Measurements from ENCODE around the gene CD81.

CD81 gene

DNA sequence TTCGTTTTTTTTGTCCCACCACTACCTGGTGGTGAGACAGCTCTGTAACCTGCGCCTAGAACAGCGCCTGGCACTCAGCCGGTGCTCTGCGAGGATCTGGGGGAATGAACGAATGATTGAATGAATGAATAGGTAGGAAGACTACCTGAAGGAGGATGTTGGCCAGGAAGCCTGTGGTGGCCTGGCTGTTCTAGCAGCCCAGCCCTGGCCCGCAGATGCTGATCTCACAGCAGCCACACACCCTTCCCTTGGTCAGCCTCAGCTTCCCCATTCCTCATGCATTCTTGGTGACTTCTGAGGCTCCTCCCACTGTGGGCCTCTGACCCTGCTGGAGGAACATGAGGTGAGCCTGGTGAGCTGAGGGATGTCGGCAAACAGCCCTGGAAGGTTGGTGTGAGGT, 63.5 kb downstream of the CD81 start:
- DNase-seq: peak; percentile 59 to 72

DNA sequence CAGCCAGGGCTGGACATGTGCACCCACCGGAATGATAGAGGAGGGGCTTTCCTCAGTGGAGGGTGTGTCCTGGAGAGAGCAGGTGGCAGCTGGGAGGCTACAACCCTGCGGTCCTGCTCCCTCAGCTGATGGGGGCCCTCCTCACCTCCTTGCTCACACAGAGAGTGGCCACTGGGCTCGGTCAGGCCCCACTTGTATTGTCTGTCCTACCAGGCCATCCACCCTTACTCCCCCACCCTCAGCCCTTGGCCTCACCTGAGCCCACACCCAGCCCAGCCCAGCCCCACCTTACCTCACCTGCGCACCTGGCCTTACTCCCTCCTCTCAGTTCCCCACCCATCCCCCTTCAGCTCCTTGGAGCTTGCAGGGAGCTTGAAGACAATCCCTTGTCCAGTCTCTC, 64.1 kb downstream of the CD81 start:
- DNase-seq: no peak

DNA sequence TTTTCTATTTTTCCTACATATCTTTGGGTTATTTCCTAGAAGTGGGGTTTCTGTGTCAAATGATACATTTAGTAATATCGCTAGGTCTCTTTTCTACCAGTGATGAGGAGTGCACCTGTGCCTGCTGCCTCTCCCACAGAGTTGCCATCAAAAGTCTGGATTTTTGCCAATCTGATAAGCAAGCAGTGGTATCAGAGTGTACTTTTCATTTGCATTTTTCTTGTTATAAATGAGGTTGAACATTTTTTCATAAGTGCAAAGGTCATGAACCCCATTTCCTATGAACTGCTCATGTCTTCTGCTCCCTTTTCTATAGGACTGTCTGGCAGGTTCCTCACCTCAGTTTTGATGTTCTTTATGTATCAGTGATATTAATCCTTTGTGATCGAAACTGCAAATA, 65.5 kb downstream of the CD81 start:
- DNase-seq: no peak

DNA sequence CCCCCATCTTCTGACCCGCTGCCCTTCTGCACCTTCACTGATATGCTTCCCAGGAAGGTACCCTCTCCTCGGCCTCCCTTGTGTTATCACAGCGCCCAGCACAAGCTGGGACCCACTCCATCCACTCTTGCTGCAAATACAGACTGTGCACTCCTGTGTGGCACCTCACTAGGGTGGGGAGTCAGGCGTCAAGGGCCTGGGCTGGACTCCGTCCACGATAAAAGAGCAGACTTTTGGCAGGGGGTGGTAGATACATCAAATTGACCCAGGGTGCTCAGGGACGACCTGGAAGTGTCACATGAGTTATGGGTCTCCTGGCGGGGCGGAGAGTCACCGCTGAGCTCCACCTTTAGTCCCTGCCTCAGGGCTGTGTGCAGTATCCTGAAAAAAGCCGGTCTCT, 66.3 kb downstream of the CD81 start:
- no peak for DNase-seq

DNA sequence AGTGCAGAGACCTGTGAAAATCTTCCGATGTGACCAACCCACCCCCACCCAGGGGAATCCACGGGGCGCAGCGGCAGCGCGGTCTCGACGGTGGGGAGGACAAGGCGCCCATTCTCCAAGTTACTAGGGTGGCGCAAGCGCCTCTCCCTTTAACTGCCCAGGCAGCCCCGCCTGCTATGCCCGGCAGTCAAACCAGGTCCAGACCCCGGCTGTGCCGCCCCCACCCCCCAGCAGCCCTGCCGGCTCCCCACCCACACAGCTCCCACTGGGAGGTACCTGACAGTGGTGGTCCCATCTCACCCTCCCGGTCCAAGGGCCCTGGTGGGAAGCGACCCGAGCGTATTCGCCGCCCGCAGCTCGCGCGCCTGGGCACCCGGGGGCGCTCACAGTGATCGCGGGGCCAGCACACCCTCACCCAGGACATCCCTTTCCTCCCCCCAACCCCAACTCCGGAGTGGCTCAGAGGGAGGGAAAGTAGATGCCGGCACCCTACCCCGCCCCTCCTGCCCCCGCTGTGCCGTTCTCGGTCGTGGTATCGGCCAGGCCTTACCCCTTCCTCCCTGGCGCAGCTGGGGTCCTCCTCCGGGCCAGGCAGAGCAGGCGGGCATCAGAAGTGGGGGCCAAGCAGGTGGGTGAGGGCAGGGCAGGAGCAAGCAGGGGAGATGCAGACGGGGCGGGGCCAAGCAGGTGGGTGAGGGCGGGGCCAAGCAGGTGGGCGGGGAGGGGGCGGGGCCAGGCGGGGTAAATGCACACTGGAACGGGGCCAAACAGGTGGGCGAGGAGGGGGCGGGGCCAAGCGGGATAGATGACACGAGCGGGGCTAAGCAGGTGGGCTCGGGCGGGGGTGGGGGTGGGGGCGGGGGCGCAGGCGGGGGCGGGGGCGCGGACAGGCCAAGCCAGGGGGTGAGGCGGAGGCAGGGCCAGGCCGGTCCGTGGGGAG, 67.0 kb downstream of the CD81 start, which contains the start of gene TRPM5:
Gene TRPM5, minus strand, starts transcription at position 634 of the 940 bp plus-strand sequence. CDS start 21,478 bp downstream, outside the sequence.
- DNase-seq: no peak

DNA sequence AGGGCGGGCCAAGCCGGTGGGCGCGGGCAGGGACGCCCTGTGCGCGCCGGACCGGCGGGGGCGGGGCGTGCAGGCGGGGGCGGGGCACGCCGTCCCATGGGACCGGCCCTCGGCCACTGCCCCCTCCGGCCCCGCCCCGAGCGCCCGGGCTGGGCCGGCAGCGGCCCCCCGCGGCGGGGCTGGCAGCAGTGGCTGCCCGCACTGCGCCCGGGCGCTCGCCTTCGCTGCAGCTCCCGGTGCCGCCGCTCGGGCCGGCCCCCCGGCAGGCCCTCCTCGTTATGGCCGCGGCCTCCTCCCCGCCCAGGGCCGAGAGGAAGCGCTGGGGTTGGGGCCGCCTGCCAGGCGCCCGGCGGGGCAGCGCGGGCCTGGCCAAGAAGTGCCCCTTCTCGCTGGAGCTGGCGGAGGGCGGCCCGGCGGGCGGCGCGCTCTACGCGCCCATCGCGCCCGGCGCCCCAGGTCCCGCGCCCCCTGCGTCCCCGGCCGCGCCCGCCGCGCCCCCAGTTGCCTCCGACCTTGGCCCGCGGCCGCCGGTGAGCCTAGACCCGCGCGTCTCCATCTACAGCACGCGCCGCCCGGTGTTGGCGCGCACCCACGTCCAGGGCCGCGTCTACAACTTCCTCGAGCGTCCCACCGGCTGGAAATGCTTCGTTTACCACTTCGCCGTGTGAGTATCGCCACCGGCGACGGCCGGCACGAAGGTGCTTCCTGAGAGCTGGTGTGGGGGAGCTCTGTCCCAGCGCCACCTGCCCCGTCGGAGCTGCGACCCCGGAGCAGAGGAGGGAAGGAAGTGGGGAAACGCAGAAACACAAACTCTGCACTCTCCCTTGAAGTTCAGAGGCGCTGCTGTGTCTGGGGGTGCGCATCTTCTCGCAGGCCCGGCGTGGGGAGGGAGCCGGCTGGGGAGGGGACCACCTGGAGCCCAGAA, 68.0 kb downstream of the CD81 start, which contains the start of gene KCNQ1:
Gene KCNQ1, plus strand, starts transcription at position 188 of the 925 bp plus-strand sequence. Its CDS starts 91 bp downstream, at position 279.
- peak; percentile 68 to 72 for DNase-seq

DNA sequence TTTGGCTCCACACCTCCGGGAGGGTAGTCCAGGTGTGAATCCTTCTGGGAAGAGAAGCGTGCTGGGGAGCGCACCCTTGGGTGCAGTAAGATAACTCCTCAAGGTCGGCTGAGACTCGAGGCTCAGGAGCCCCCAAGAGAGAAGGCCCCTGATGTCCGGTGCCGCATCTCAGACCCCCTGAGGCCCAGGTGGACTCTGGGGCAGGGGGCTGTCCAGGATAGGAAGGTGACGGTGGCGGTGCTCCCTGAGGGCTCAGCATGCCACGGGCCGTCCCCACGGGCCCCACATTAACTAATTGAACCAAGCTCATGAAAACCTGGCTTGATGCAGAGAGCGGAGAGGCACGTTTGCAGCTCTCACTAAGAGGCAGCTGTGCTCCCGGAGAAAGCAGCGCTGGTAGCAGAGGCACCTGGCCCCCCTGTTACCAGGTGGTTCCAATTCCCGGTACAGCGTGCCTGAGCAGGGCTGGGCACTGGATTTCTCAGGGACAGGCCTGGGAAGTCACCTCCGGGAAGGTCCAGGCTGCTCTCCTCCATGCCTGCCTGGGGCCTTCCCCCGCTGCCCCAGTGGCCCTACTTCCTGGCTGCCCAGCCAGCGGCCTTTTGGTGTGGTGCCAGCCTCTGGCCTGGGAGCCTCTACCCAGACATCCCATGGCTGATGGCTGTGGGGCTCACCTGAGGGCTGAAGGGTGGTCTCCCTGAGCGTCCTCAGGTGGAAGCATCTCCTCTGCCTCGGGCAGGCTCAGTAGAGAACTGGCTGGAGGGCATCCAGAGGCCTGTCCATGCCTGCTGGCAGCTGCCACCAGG, 68.8 kb downstream of the CD81 start:
- no peak for DNase-seq

DNA sequence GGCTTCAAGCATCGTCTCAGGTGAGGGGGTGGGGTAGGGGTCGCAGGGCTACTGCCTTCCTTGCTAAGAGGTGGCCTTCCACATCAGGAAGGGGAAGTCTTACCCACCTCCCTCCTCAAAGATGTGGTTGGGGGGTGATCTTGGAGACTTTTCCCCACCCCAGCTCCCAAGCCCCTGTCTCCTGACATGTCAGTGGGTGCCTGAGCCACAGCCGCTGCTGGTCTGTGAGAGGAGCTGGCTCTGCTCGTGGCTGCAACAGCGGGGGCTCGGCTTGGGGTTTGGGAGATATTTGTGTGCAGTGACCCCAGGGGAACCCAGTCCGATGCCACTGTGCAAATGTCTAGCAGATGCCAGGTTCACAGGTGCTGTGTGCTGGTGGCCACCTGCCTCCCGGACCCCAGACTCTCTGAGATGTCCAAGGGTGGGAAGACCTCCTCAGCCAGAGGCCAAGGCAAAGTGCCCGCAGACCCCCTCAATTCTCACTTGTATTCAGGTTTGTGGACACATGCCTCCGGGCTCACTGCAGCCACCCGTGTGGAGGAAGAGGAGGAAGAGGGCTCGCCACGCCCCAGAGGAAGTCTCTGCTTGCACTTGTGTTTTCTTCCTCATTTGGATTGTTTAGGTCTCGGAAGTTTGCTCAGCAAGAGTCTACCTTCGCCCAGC, 69.6 kb downstream of the CD81 start:
- DNase-seq: peak; percentile 54 to 57

All from inflammatory macrophage (primary cell).